Choroid plexus epithelial cell (primary cell): ENCODE measurements around the gene NUDCD2.

Experiments
- DNase-seq: peaks from one replicate; pipeline ENCODE4 v3.0.0-alpha.2; 2010; ENCODE audit warnings: low read depth
- H3K4me3 ChIP-seq: 2 replicates; pipeline ENCODE4 v1.5.1; 2011; ENCODE audit warnings: low read depth, mild to moderate bottlenecking, control low read depth, low read length, moderate library complexity
- CTCF ChIP-seq: conservative IDR thresholded peaks from 2 replicates; pipeline ENCODE4 v1.5.1; 2011; ENCODE audit warnings: low read depth, mild to moderate bottlenecking, control low read depth, inconsistent platforms, low read length, moderate library complexity

Gene NUDCD2

GRCh38 chr5:163505049-163505367 lies 45.1 kb upstream of the NUDCD2 start:
- TF ChIP-seq CTCF: no peak
- H3K4me3 ChIP-seq: peak overlapping the region; percentile 61
- DNase-seq: no peak

- TF ChIP-seq CTCF: no peak
- H3K4me3 ChIP-seq: peak overlapping the region; percentile 61
- DNase-seq: peak; percentile 69
Measured at GRCh38 chr5:163504079-163504931, 44.4 kb upstream of the NUDCD2 start.

GRCh38 chr5:163503106-163504078 lies 43.5 kb upstream of the NUDCD2 start:
- peak overlapping the region; percentile 61 for H3K4me3 ChIP-seq
- peak; percentile 59 for TF ChIP-seq CTCF
- DNase-seq: peak; percentile 82

GRCh38 chr5:163502521-163502920 lies 42.6 kb upstream of the NUDCD2 start:
- TF ChIP-seq CTCF: no peak
- no peak for DNase-seq
- peak overlapping the region; percentile 61 for H3K4me3 ChIP-seq

GRCh38 chr5:163498886-163499285 lies 39.0 kb upstream of the NUDCD2 start:
- no peak for TF ChIP-seq CTCF
- peak; percentile 86 for DNase-seq
- H3K4me3 ChIP-seq: no peak overlapping the region

- TF ChIP-seq CTCF: no peak
- H3K4me3 ChIP-seq: no peak overlapping the region
- DNase-seq: no peak
Measured at GRCh38 chr5:163497315-163497714, 37.4 kb upstream of the NUDCD2 start.
